HG03354 (cell line): Measurements from ENCODE around the gene DMRTB1.
"Not testable (repeated sequence)": the region's sequence is repeated elsewhere in the genome, so short reads cannot be mapped to it uniquely, and the experiment has no call there.

ENCODE experiments used
- ATAC-seq: cut with Tn5 transposase; IDR thresholded peaks from one replicate; pipeline ENCODE4 v1.9.1; 2021; ENCODE audit warnings: mild to moderate bottlenecking; ENCODE audit not compliant: unreplicated experiment, poor library complexity, severe bottlenecking

The DMRTB1 gene

DNA sequence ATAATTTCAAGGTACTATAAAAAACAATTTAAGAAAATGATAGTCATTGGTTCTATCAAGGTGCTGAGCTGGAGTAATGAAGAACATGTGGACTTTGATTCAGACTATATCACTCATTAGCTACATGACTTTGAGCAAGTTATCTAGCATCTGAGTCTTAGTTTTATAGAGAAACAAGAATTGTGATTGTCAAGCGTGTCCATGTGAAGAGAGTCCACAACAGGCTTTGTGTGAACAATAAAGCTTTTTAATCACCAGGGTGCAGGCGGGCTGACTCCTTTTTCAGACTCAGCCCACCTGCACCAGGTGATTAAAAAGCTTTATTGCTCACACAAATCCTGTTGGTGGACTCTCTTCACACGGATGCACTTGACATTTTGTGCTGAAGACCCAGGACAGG, 26.6 kb upstream of the DMRTB1 start:
- ATAC-seq = no peak

DNA sequence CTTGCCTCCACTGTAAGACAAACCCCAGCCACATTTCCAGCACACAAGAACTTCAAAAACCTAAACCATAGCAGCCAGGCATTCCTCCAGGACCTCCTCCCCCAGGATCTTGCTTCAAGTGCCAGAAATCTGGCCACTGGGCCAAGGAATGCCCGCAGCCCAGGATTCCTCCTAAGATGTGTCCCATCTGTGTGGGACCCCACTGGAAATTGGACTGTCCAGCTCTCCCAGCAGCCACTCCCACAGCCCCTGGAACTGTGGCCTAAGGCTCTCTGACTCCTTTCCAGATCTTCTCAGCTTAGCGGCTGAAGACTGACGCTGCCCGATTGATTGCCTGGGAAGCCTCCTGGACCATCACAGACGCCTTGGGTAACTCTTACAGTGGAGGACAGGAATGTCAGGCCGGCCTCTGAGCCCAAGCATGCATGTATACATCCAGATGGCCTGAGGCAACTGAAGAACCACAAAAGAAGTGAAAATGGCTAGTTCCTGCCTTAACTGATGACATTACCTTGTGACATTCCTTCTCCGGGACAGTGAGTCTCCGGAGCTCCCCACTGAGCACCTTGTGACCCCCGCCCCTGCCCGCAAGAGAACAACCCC, 24.7 kb upstream of the DMRTB1 start:
- ATAC-seq = not testable (repeated sequence)

DNA sequence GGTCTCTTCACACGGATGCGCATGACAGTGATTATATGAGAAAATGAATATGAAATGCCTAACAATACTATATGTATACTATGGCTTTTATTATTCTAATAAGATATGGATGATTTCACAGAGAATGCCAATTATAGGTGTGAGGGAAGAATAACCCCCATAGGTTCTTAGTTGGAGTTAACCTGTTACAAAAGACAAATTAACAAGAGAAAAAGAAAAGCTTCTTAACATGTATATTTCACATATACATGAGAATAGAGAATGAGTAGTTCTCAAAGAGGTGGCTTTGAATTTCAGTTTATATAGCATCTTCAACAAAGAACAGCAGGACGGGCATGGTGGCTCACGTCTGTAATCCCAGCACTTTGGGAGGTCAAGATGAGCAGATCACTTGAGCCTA, 24.0 kb upstream of the DMRTB1 start:
- ATAC-seq = no peak

DNA sequence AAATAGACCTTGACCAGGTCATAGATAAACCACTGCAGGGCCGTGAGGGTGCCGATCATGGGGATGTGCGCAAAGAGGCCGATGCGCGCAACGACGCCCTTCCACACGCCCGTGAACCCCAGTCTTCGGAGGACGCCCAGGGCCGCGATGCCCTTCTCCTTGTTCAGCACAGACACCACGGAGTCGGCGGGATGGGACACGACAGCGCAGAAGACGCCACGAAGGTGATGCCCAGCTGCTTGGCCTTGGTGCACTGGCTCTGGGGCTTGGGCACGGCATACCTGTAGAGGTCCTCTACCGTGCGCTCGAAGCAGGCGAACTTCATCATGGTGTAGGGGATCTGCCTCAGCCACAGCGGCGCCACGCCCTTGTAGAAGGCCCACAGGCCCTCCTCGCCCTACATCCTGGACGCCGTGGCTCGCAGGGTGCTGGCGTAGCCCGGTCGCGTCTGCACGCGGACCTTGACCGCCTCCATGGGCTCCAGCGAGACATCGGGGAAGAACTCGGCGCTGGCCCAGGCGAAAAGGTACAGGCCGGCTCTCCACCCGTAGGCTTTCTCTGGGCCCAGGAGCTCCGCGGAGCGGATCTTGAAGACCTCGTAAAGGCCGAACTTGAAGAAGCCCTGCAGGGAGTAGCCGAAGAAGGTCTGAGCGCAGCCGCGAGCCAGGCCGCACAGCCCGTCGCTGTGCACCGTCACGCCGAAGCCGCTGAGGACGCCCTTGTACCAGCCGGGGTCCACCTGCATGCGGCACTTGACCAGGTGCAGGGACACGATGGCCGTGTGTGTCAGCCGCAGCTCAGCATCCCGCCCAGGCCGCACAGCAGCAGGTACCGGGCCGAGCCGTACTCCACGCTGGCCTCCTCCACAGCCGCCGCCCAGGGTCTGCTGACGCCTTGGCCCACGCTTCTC, 20.5 kb upstream of the DMRTB1 start:
- ATAC-seq = no peak

DNA sequence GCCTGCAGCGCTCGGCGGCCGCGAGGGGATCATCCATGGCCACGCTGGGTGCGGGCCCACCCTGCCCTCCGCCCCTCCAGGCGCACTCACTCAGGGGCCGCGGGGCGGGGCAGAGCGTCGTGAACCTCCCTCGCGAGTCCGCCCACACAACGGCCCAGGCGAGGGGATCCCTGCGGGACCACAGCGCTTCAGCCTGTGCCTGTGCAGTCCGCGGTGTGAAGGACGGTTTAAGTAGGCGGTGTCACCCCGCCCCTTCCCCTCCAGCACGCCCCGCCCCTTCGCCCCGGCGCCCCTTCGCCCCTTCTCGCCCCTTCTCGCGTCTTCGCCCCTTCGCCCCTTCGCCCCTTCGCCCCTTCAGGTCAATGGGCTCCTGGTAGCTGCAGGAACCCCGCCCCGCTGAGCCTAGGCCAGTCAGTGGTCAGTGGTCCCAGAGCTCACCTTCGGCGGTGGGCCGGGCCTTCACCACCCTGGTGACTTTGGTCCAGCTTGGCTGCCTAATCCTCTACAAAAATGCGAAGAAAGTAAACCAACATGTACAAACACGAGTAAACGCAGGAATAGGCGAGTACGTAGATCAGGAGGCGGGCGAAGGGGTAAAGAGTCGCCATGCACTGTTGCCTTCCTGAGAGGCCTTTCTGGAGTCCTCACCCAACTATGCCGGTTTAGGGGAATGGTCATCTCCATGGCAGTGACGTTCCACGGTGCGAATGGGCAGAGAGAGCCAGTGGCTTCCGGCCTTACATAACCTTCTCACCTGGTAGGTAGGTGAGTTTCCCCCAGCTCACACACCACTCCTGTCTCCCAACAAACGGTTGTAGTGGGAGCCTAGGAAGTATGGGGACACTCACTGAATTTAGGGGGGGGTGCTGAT, 19.6 kb upstream of the DMRTB1 start:
- no peak for ATAC-seq

DNA sequence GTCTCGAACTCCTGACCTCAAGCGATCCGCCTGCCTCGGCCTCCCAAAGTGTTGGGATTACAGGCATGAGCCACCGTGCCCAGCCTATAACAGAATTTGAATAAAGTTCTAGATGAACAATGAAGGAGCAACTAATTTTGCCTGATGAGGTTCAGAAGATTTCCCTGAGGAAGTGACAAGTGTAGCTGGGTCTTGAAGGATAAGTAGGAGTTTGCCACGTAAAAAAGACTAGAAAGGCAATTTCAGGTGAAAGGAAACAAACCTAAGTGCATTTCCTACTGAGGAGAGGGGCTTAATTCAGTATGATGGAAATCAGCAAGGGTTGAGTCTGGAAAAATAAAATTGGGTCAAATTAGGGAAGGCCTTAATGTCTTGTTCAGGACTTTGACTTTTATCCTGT, 18.6 kb upstream of the DMRTB1 start:
- no peak for ATAC-seq

DNA sequence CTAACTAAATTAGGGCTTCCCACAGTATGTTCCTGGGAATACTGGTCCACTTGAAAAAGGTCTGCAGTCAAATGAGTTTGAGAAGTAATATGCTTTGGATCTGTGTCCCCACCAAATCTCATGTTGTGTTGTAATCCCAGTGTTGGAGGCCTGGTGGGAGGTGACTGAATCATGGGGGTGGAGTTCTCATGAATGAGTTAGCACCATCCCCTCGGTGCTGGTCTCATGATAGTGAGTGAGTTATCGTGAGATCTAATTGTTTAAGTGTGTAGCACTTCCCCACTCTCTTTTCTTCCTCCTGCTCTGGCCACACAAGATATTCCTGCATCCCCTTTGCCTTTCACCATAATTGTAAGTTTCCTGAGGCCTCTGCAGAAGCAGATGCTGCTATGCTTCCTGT, 16.9 kb upstream of the DMRTB1 start:
- ATAC-seq = no peak

DNA sequence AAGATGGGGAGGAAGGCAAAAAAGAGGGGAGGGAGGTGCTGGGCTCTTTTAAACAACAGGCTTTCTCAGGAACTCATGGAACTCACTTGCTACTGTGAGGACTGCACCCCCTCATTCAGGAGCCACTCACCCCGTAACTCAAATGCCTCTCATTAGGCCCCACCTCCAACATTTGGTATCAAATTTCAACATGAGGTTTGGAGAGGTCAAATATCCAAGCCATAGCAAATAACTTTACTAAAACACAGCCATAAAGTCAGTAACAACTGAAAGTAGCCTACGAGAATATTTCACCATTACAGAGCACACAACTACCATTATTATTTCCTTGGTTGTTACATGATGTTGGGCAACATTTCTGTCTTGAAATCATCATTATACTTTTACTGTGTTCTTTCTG, 13.1 kb upstream of the DMRTB1 start:
- no peak for ATAC-seq

DNA sequence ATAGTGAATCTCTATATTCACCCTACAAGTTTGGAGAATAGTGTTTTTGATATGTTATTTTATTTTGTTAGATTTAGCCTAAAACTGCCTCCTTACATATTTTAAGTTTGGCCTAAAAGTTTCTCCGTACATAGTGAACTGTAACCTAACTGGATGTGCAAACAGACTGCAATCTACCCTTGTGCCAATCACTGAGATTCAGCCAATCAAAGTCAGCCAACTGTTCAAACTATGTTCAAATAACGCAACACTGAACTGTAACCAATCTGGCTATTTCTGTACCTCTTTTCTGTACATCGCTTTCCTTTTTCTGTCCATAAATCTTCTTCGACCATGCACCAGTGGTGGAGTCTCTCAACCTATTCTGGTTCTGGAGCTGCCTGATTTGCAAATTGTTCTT, 11.8 kb upstream of the DMRTB1 start:
- no peak for ATAC-seq

DNA sequence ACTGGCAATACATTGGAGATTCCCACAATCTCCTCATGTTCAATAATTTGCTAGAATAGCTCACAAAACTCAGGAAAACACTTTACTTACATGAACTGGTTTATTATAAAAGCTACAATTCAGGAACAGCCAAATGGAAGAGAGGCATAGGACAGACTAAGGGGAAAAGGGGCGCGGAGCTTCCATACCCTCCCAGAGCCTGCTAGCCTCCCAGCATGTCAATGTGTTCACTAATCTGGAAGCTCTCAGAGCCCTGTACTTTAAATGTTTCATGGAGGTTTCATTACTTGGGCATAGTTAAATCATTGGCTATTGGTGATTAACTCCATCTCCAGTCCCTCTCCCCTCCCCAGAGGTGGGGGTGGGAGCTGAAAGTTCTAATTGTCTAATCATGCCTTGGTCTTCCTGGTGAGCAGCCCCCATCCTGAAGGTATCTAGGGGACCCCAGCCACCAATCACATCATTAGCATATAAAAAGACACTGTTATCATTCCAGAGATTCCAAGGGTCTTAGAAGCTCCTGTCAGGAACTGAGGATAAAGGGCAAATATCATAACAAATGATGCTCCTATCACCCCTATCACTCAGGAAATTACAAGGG, 10.9 kb upstream of the DMRTB1 start:
- ATAC-seq = no peak

DNA sequence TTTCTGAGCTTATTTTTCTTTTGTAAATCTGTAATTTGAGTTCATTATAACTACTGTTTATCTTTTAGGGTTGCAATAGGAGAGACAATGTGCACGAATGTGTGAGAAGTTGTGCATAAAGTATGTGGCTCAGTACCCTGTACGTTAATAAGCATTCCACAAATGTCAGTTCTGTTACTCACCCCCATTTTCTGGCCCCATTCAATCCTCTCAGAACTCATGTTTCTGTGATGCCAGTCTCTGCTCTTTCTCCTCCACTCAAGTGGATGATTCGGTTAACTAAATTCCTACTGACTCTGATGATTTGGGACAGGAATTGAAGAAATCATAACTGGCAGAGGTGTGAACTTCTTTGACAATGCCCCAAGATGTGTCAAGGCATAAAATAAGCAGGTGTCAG, 10.2 kb upstream of the DMRTB1 start:
- no peak for ATAC-seq

DNA sequence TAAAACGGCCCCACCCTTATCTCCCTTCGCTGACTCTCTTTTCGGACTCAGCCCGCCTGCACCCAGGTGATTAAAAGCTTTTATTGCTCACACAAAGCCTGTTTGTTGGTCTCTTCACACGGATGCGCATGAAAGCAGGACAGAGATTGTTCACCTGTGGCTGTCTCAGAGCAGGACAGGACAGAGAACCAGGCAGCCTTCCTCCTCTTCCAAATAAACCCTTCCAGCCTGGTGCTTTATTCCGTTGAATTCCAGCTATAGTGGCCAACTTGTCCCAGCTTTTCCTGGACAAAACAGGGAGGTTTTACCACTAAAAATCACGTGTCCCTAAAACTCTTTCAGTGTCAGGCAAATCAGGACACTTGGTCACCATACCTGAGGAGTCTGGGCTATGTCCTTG, 9.5 kb upstream of the DMRTB1 start:
- ATAC-seq = no peak

DNA sequence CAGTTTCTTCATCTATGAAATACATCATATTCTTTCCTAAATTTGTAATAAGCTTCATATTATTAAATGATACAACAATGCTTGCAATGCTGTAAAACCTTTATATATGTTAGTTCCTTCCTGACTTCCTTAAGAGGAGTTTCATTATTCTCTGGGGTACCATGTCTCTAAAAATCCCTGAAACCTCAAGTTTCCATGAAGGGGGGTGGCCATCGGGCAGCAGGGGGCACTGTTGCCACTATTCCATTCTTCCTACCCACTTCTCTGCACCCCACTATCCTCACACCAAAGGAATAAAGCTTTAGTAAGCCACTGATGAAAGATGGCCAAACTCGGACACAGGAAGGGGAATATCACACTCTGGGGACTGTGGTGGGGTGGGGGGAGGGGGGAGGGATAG, 9.0 kb upstream of the DMRTB1 start:
- no peak for ATAC-seq

DNA sequence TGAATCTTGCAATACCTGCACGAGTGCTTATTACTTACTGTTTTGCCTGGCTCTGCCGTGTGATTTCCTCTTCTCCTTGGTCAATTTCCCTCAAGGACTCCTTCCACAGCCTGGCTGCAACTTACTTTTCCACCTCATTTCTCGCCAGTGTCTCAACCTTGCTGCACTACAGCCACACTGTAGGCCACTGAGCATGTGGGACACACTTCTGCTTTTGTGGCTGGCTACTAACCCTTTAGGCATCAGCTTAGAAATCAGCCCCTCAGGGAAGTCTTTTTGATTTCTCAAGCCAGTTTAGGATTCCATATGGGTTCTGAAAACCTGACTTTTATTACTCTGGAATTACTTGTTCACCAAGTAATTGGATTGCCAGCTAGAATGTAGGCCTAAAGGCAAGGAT, 5.2 kb upstream of the DMRTB1 start:
- ATAC-seq = no peak

DNA sequence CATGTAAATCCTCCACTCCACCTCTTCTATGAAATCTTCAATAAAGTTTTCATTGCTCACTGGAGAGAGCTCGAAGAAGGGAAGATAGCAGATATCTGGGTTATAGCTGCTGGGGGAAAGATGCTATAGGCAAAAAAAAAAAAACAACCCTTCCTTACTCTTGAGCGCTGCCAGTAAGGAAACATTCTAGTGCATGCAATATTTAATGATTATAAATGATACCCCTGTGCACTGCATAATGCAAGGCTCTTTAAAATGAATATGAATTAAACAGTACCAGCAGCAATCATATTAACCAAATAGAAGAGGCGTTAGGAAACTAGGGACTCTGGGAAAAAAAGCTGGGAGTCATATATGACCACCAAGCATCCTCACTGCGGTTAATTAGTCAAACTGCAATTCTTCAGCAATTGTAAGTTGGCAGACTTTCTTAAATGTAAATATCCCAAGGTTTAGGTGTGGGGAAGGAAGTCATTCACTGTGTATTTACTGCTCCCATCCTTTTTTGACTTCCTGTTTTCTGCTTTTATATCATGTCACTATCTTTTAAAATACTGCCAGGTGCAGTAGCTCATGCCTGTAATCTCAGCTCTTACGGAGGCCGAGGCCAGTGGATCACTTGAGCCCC, 3.7 kb upstream of the DMRTB1 start:
- ATAC-seq = no peak

DNA sequence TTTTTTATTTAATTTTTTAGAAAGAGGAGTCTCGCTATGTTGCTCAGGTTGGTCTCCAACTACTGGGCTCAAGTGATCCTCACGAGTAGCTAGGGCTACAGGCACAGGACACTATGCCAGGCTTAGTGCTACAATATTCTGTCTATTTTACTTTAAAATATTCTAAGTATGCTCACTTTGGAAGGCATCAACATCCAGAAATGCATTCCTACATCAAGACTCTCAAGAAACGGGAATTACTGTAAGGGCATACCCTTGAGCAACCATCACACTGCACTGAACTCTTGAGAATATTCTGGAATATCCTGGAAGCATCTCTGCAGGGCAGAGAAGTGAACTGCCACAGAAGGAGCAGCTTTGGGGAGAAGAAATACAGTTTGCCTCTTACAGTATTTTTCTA, 565 bp upstream of the DMRTB1 start:
- ATAC-seq = no peak

DNA sequence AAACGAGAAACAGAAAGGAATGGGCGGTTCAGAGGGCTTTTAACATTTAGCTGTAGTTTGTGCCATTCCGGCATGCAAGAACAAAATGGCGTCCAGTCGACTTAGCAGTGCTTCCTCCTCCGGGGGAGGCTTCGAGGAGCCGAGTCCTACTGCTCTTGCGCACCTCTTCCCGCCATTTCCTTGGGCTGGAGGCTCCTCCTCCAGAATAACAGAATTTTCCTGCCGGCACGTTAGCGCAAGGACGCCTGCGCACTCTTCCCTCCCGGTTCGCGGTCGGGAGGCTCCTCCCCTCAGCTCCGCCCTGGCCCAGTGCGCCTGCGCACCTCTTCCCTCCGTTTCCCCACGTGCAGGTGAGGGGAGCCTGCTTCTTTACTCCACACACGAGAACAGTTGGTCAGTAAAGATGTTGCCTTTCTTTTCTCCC, 1.0 kb downstream of the DMRTB1 start:
- no peak for ATAC-seq

DNA sequence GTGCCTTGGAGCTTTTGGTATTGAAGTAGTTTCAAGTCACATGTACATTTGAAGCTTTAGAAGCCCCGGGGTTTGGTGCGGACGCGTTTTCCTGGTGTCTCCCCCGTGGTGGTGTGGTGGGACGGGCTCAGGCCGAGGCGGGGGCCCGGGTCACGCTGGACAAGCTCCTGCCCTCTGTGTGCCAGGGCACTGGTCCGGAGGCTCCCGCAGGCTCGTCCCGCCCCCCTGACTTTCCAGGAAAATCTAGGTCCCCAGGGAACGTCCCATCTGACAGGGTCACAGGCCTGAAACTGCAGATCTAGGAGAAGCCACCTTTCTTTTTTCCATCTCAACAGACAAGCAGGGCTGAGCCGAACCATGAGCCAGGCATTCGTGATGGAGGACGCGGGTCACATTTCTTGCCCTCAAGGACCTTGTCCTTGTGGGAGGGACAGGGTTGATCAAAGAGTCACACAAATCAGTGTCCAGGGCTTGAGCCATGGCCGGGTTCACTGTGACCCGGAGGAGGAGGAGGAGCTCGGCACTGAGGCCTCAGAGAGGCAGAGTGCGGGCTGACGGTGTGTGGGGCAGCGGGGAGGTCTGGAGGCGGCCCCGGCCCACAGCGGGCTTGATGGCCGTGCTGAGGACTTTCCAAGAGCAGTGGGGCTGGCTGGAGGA, 1.6 kb downstream of the DMRTB1 start:
- ATAC-seq = no peak

DNA sequence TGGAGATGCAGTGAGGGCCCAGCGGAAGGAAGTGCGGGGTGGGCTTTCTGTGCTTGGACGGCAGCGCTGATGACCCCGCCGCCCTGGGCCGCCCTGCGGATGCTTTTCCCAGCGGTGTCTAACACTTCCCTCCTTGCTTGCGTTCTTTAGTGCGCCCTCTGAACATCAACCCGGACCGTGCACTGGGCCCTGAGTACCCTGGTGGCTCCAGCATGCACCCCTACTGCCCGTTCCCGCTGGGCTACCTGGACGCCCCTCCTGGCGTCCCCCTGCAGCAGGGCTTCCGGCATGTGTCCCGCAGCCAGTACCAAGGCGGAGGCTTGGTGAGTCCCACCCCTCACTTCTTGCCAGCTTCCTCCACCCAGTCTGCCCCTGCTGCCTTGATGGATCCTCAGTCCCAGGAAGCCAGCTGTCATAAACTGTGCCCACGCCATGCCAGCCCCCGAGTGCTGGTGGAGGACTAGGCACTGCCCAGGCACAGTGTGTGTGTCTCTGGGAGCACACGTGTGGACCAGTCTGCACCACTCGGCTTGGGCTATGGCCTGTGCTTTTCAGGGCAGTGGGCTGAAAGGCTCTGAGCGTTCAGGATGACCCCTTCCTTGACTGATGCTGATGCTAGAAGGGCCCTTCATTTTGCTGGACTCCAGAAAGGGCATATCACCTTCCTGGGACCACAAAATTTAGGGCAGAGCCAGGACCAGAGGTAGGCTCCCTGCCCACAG, 2.3 kb downstream of the DMRTB1 start:
- ATAC-seq = no peak
